Prostate gland (tissue), 2 donors: Measurements from ENCODE around the gene CST7. TPM values are rescaled to one million over a fixed set of nuclear protein-coding genes. Genes with fewer than 3 reads are reported as not detected.

Experiments used
- DNase-seq: peaks from one replicate; pipeline ENCODE4 v3.0.0-alpha.2; 2019; ENCODE audit warnings: low spot score
- H3K27ac ChIP-seq, 2 donors: fragments of 200-600 bp; sonication (generic); 2 replicates each; pipeline ENCODE4 v1.5.1; 2017 to 2019
- H3K27me3 ChIP-seq: fragments of 200-600 bp; sonication (generic); replicated peaks from 2 replicates; pipeline ENCODE4 v1.5.1; 2019; ENCODE audit not compliant: insufficient read depth
- H3K36me3 ChIP-seq, 2 donors: fragments of 200-600 bp; sonication (generic); 1 replicate in 1 of 2; 2 replicates in 1 of 2; pipeline versions ENCODE4 v1.5.1 to v1.8.1; 2017 to 2019
- H3K4me1 ChIP-seq: fragments of 200-600 bp; sonication (generic); replicated peaks from 2 replicates; pipeline ENCODE4 v1.5.1; 2019
- H3K4me3 ChIP-seq, 2 donors: fragments of 200-600 bp; sonication (generic); 2 replicates each; pipeline ENCODE4 v1.5.1; 2017 to 2019
- H3K9me3 ChIP-seq: fragments of 200-600 bp; sonication (generic); 2 replicates; pipeline ENCODE4 v1.5.1; 2017
- POLR2A ChIP-seq: fragments of 450-650 bp; IDR thresholded peaks from one replicate; pipeline ENCODE4 v1.6.1; 2016; ENCODE audit warnings: antibody characterized with exemption, mild to moderate bottlenecking
- POLR2AphosphoS5 ChIP-seq: sonication (generic); formaldehyde crosslinking; IDR thresholded peaks from one replicate; pipeline ENCODE4 v1.6.1; 2017; ENCODE audit warnings: antibody characterized with exemption
- WGBS: methylation state at CpG from one replicate; pipeline ENCODE4 v1.1.5; 2018; 5-methylcytosine and 5-hydroxymethylcytosine counted together
- intact Hi-C: fragments of 100-400 bp; cut with DNase I; formaldehyde crosslinking; loops from one replicate; pipeline ENCODE4 v1.14.2; 2022
- total RNA-seq, 2 donors: library from RNA; depleted of rRNA; stranded (reverse); fragments of >200 nt; gene quantifications; one replicate each; pipeline ENCODE4 v1.1.0, GENCODE V29; 2016
- TF ChIP-seq, protein P1 (sequence below), 4 experiments: fragments of 200-600 bp in 2 of 4; fragments of 450-650 bp in 2 of 4; sonication (generic) in 2 of 4; IDR thresholded peaks; 1 replicate in 3 of 4; 2 replicates in 1 of 4; pipeline ENCODE4 v1.5.1; 2016 to 2019; ENCODE audit warnings: antibody characterized with exemption in 4 of 4, mild to moderate bottlenecking in 2 of 4, moderate library complexity in 2 of 4

CST7 gene
- total RNA-seq, 2 donors from 2014 or later: 1.2 to 3.6 TPM

DNA sequence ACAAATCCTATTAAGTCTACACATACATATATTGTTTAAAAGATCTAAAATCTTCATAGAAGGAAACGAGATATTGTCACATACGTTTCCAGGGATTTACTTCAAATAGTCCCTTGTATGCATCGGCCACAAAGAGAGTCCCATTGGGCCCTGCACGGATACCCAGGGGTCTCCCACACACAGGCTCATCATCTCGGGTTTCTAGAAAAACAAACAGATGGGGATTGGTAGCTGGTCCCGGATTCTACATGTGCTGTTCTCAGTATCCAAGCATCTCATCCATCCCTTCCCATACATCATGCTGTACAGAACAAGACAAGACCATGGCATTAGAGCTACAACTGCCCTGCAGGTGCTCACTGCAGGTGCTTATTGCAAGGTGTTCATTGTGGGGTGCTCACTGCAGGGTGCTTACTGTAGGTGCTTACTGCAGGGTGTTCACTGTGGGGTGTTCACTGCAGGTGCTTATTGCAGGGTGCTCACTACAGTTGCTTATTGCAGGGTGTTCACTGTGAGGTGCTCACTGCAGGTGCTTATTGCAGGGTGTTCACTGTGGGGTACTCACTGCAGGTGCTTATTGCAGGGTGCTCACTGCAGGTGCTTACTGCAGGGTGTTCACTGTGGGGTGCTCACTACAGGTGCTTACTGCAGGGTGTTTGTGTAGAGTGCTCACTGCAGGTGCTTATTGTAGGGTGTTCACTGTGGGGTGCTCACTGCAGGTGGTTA, 22.5 kb downstream of the CST7 start:
- Histone ChIP-seq H3K36me3 (peaks cover 4 to 6% of the 10 kb centered on the region in 2 donors), H3K4me1 (no peaks in the 10 kb centered on the region), H3K4me3 (no peak overlapping the region), H3K27me3 (no peaks in the 10 kb centered on the region), H3K27ac (no peak overlapping the region), H3K9me3 (no peaks in the 10 kb centered on the region)
- intact Hi-C loops: no loop called here
- no peak for DNase-seq
- 81% methylated on average over 6 of the region's 6 CpGs for WGBS
- TF ChIP-seq POLR2AphosphoS5 (no peak), POLR2A (no peak)
- TF ChIP-seq, protein P1, sequence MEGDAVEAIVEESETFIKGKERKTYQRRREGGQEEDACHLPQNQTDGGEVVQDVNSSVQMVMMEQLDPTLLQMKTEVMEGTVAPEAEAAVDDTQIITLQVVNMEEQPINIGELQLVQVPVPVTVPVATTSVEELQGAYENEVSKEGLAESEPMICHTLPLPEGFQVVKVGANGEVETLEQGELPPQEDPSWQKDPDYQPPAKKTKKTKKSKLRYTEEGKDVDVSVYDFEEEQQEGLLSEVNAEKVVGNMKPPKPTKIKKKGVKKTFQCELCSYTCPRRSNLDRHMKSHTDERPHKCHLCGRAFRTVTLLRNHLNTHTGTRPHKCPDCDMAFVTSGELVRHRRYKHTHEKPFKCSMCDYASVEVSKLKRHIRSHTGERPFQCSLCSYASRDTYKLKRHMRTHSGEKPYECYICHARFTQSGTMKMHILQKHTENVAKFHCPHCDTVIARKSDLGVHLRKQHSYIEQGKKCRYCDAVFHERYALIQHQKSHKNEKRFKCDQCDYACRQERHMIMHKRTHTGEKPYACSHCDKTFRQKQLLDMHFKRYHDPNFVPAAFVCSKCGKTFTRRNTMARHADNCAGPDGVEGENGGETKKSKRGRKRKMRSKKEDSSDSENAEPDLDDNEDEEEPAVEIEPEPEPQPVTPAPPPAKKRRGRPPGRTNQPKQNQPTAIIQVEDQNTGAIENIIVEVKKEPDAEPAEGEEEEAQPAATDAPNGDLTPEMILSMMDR (IDR thresholded peaks at IDR 0.05): no peak

- H3K27me3 ChIP-seq: no peaks in the 10 kb centered on the region
- H3K27ac ChIP-seq: no peak overlapping the region
- peaks cover 4 to 6% of the 10 kb centered on the region in 2 donors for H3K36me3 ChIP-seq
- H3K4me1 ChIP-seq: no peaks in the 10 kb centered on the region
- intact Hi-C loops: no loop called here
- H3K4me3 ChIP-seq: no peak overlapping the region
- no peak for DNase-seq
- TF ChIP-seq POLR2A: no peak
- TF ChIP-seq POLR2AphosphoS5: no peak
- TF ChIP-seq, protein P1 (IDR thresholded peaks at IDR 0.05): no peak
- WGBS: 85% methylated on average over 2 of the region's 2 CpGs
- H3K9me3 ChIP-seq: no peaks in the 10 kb centered on the region
These were observed 23.3 kb downstream of the CST7 start for GRCh38 chr20:24972341-24972740.

- no peaks in the 10 kb centered on the region for H3K9me3 ChIP-seq
- no peaks in the 10 kb centered on the region for H3K36me3 ChIP-seq
- no peaks in the 10 kb centered on the region for H3K27me3 ChIP-seq
- TF ChIP-seq, protein P1 (IDR thresholded peaks at IDR 0.05): no peak
- TF ChIP-seq POLR2AphosphoS5 (no peak), POLR2A (no peak)
- H3K4me1 ChIP-seq: no peaks in the 10 kb centered on the region
- 100% methylated on average over 1 of the region's 1 CpG for WGBS
- no peak for DNase-seq
- H3K4me3 ChIP-seq: no peak overlapping the region
- H3K27ac ChIP-seq: no peak overlapping the region
- intact Hi-C loops: no loop called here
These were observed 28.3 kb downstream of the CST7 start for GRCh38 chr20:24977336-24977735.

- intact Hi-C loops: no loop called here
- H3K4me3 ChIP-seq: no peak overlapping the region
- H3K9me3 ChIP-seq: no peaks in the 10 kb centered on the region
- H3K4me1 ChIP-seq: no peaks in the 10 kb centered on the region
- WGBS: 86% methylated on average over 3 of the region's 3 CpGs
- H3K27ac ChIP-seq: no peak overlapping the region
- TF ChIP-seq POLR2AphosphoS5 (no peak), POLR2A (no peak)
- TF ChIP-seq, protein P1 (IDR thresholded peaks at IDR 0.05): no peak
- no peaks in the 10 kb centered on the region for H3K36me3 ChIP-seq
- DNase-seq: no peak
- no peaks in the 10 kb centered on the region for H3K27me3 ChIP-seq
These were observed 28.7 kb downstream of the CST7 start for GRCh38 chr20:24977797-24978196.

- Histone ChIP-seq H3K27ac (no peak overlapping the region), H3K27me3 (no peaks in the 10 kb centered on the region), H3K9me3 (no peaks in the 10 kb centered on the region), H3K36me3 (no peaks in the 10 kb centered on the region), H3K4me1 (no peaks in the 10 kb centered on the region), H3K4me3 (no peak overlapping the region)
- no peak for TF ChIP-seq POLR2AphosphoS5
- TF ChIP-seq, protein P1 (IDR thresholded peaks at IDR 0.05): no peak
- no peak for TF ChIP-seq POLR2A
- intact Hi-C loops: no loop called here
- WGBS: 78% methylated on average over 8 of the region's 8 CpGs
- no peak for DNase-seq
These were observed 29.4 kb downstream of the CST7 start for GRCh38 chr20:24978513-24978912.
